Glomerular visceral epithelial cell (primary cell): ENCODE results near the gene AIFM3.
"Not testable (repeated sequence)": the region's sequence is repeated elsewhere in the genome, so short reads cannot be mapped to it uniquely, and the experiment has no call there.

Experiments used
- DNase-seq: peaks from one replicate; pipeline ENCODE4 v3.0.0-alpha.2; 2016; ENCODE audit errors: extremely low spot score

The AIFM3 gene, protein sequence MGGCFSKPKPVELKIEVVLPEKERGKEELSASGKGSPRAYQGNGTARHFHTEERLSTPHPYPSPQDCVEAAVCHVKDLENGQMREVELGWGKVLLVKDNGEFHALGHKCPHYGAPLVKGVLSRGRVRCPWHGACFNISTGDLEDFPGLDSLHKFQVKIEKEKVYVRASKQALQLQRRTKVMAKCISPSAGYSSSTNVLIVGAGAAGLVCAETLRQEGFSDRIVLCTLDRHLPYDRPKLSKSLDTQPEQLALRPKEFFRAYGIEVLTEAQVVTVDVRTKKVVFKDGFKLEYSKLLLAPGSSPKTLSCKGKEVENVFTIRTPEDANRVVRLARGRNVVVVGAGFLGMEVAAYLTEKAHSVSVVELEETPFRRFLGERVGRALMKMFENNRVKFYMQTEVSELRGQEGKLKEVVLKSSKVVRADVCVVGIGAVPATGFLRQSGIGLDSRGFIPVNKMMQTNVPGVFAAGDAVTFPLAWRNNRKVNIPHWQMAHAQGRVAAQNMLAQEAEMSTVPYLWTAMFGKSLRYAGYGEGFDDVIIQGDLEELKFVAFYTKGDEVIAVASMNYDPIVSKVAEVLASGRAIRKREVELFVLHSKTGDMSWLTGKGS

DNA sequence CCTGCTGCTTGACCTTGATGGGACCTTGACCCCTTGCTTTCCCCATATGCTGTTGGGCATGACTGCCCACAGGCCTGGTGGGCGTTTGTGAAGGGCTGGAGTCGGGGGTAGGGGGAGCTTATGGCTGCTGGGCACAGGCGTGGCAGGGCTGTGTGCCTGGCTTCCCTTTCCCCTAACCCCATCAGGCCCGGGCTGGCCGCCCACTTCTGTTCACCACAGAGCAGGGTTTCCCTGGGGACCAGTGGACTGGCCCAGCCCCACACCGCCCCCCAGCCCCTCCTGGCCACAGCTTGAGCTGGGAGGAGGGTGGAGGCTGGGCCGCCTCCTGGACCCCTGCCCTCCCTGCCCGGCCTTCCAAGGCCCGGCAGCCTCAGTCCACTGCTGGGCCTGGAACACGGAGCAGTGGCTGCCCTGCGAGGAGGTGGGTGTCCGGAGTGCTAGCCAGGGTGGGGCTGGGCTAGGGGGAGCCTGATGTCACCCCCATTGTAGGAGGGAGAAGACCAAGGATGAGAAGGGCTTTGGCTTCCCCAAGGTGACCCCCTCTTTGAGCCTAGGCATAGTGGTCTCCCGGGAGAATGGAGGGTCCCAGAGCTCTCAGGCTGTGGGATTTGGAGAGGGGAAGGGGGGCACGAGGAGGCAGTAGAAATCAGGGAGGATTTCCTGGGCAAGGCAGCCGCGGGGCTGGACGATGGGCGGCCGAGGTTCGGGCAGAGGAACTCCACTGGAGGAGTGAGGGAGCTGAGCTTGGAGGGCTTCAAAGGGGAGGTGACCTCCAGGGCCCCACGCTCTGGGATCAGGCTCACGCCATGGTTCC, at the start of gene AIFM3:
TSS of gene AIFM3 (plus strand) at position 373 of the 814 bp plus-strand sequence. CDS start 690 bp downstream, outside the sequence.
- DNase-seq = no peak

DNA sequence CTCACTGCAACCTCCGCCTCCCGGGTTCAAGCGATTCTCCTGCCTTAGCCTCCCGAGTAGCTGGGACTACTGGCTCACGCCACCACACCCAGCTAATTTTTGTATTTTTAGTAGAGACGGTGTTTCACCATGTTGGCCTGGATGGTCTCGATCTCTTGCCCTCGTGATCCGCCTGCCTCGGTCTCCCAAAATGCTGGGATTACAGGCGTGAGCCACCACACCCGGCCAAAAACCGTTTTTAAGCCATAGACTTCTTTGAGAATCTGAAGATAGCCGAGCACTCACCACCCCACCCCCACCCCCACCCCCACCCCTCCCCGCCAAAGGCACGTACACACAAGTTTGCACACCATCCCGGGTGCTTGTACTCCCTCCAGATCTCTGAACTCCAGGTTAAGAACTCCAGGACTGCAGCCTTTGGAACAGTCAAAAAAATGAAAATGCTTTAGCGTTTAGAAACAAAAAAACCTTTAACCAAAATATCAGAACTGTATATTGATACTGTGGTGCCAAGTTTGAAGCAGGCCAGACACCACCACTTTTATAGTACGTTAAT, 48.3 kb upstream of the AIFM3 start:
- DNase-seq = no peak

DNA sequence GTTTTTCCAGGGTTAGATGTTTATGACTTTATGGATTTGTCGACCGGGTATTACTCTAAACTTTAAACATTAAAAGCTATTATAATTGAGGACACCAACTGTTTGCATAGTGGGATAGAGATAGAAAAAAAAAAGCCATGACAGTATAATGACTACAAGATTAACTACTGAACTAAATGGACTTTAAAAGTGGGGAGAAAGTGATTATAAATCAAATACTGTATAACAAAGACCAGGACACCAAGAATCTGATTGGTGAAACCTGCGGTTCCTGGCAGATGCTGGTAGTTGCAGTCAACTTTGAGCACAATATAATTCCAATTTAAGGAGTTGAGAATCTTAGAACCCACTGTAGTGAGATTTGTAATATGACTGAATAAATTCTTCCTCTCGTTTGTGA, 47.3 kb upstream of the AIFM3 start:
- DNase-seq = no peak

DNA sequence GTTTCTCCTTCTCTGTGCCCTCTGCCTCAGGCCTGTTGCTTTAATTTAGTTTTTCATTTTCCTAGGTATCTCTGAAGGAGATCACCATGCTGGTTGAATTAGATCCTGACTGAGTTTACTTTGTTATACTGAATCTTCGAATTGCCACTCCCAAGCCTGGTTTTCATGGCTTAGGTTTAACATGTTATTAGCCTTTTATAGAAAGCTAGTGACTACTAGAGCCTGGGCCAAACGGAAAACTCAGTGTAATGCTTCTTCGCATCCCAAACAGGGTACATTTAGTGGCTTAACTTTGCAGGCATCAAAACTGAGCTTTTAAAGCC, 46.2 kb upstream of the AIFM3 start:
- no peak for DNase-seq

DNA sequence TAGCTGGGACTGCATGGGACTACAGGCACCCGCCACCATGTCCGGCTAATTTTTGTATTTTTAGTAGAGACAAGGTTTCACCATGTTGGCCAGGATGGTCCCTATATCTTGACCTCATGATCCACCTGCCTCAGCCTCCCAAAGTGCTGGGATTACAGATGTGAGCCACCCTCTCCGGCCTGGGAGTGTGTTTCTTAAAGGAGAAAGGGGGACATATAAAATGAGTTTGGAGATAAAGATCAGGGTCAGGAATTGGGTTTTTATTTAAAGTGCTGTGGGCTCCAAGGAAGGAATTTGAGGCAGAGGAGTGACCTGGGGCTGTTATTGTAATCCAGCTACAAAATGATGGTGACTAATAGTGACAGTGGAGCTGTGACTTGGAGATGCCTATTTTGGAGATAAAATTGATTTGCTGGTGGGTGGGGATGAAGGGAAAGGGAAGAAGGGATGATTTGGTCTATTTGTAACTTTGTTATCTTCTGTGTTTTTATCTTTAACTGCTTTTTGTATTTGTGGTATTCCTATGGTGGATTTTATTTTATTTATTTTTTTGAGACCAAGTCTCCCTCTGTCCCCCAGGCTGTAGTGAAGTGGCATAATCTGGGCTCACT, 44.8 kb upstream of the AIFM3 start:
- no peak for DNase-seq

DNA sequence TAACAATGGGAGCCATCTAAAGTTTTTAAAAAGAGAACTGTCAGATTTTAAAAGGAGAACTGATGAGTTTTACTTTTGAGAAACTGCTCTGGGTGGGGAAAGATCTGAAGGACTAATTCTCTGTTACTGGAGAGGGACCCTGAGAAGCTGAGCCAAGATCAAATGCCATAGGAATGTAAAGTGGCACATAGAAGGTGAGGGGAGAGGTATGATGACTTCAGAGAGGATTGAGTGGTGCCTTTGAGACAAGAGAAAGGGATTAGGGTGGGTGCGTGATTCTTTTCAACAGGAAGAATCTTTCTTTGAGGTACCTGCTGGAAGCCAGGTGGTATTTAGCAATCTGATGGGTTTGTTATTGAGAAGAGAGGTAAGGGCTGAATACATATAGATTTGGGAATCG, 40.8 kb upstream of the AIFM3 start:
- DNase-seq = no peak

DNA sequence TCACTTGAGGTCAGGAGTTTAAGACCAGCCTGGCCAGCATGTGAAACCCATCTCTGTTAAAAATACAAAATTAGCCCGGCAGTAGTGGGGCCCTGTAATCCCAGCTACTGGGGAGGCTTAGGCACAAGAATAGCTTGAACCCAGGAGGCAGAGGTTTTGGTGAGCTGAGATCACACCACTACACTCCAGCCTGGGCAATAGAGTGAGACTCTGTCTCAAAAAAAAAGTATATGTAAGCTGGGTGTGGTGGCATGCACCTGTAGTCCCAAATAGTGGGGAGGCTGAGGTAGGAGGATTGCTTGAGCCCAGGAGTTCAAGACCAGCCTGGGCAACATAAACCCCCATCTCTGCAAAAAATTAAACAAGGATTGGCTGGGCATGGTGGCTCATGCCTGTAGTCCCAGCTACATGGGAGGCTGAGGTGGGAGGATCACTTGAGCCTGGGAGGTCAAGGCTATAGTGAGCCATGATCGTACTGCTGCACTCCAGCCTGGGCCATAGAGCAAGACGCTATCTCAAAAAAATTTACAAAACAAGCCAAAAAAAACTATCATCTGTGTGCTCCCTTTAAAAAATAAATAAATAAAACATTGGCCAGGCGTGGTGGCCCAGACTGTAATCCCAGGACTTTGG, 39.0 kb upstream of the AIFM3 start:
- DNase-seq = no peak

DNA sequence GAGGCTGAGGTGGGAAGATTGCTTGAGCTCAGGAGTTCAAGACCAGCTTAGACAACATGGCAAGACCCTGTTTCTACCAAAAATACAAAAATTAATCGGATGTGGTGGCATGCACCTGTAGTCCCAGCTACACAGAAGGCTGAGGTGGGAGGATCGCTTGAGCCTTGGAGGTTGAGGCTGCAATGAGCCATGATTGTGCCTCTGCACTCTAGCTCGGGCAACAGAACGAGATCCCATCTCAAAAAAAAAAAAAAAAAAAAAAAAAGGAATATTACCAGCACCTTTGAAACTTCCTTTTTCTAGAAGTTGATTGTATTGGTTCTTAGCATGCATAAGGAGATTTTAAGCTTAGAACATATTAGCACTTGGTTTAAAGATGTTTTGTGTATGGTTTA, 38.5 kb upstream of the AIFM3 start:
- no peak for DNase-seq

DNA sequence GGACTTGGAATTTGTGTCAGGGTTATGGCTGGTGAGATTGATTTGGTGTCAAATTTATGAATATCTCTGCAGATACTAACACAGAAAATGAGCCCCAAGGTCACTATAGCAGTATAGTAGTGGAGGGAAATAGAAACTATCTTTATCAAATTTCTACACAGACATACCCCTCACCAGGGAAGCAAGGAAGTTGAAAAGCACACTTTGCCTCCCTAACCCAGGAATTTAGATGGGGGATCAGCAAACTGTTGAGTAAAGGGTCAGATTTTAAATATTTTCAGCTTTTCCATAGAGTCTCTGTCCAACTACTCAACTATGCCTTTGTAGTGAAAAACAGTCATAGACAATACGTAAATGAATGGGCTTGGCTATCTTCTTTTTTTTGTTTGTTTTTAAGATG, 37.1 kb upstream of the AIFM3 start:
- DNase-seq = no peak

DNA sequence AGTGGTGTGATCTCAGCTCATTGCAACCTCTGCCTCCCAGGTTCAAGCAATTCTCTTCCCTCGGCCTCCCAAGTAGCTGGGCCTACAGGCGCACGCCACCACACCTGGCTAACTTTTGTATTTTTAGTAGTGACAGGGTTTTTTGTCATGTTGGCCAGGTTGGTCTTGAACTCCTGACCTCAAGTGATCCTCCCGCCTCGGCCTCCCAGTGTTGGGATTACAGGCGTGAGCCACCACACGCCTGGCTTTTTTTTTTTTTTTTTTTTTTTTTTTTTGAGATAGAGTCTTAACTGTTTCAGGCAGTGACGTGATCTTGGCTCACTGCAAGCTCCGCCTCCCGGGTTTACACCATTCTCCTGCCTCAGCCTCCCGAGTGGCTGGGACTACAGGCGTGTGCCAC, 36.6 kb upstream of the AIFM3 start:
- DNase-seq = not testable (repeated sequence)

DNA sequence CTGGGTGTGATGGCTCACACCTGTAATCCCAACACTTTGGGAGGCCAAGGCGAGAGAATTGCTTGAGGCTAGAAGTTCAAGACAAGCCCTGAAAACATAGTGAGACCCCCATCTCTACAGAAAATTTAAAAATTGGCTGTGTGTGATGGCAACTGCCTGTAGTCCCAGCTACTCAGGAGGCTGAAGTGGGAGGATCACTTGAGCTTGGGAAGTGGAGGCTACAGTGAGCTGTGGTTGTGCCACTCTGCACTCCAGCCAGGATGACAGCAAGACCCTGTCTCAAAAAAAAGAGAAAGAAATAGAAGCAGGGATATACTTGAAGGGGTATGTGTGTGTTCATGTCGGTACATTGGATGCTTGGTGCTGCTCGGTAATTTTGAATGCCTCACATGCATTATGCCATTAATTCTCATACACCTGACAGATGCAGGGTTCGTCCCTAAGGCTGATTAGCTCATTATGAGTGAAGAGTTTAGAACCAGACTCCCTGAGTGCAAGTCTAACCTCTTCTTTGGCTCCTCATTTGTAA, 35.9 kb upstream of the AIFM3 start:
- no peak for DNase-seq

DNA sequence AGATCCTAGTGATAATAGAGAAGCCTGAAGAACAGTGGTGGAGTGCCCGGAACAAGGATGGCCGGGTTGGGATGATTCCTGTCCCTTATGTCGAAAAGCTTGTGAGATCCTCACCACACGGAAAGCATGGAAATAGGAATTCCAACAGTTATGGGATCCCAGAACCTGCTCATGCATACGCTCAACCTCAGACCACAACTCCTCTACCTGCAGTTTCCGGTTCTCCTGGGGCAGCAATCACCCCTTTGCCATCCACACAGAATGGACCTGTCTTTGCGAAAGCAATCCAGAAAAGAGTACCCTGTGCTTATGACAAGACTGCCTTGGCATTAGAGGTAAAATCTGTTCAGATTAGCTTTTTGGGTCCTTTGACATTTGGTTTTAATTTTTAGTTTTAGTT, 33.1 kb upstream of the AIFM3 start:
- DNase-seq = no peak

DNA sequence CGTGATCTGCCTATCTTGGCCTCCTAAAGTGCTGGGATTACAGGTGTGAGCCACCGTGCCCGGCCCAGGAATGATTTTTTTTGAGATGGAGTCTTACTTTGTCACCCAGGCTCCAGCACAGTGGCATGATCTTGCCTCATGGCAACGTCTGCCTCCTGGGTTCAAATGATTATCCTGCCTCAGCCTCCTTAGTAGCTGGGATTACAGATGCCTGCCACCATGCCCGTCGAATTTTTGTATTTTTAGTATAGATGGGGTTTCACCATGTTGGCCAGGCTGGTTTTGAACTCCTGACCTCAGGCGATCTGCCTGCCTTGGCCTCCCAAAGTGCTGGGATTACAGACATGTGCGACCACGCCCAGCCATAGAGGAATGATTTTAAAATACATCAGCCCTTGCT, 32.0 kb upstream of the AIFM3 start:
- not testable (repeated sequence) for DNase-seq

DNA sequence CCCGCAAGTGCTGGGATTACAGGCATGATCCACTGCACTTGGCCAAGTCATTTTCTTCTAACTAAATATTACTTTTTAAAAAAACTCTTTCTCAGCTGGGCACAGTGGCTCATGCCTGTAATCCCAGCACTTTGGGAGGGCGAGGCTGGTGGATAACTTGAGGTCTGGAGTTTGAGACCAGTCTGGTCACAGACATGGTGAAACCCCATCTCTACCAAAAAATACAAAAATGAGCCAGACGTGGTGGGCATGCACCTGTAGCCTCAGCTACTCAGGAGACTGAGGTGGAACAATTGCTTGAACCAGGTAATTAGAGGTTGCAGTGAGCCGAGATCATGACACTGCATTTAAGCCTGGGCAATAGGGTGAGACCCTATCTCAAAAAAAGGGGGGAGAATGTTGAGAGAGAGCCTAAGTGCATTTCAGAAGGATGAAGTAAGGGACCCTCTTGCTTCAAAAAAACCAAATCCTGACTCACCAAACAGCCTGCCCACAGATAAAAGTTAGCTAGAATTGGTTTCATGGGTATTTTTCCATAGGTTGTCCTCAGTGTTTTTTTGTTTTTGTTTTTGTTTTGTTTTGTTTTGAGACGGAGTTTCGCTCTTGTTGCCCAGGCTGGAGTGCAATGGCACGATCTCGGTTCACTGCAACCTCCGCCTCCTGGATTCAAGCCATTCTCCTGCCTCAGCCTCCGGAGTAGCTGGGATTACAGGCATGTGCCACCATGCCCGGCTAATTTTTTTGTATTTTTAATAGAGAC, 31.1 kb upstream of the AIFM3 start:
- DNase-seq = not testable (repeated sequence)

DNA sequence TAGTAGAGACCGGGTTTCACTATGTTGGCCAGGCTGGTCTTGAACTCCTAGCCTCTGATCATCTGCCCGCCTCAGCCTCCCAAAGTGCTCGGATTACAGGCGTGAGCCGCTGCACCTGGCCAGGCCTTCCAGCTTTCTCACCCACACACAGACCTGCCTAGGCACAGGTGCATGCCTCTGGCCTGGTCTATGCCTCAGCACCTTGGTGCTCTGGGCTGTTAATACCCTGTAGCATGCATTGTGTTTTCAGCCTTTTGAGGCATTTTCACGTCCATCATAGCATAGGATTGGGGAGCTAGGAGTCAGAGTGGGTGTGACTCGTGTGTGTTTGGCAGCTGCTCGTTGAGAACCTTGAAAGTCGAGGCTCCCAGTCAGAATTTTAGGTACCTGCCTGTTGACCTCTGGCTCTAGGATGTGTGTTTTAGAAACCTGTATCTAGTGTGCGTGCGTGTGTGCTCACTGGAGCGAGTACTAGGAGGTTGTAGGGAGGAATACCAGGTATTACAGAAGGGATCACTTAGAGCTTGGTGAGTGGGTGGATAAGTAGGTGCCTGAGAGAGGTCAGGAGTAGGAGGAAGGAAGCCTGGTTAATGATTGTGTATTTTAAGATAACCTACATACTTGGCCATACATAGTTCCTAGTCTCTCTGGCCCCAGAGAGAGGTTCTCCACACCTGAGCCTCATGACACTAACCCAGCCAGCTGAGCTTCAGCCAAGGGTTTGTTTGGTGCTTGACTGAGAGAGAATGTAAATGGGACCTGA, 29.8 kb upstream of the AIFM3 start:
- DNase-seq = no peak

DNA sequence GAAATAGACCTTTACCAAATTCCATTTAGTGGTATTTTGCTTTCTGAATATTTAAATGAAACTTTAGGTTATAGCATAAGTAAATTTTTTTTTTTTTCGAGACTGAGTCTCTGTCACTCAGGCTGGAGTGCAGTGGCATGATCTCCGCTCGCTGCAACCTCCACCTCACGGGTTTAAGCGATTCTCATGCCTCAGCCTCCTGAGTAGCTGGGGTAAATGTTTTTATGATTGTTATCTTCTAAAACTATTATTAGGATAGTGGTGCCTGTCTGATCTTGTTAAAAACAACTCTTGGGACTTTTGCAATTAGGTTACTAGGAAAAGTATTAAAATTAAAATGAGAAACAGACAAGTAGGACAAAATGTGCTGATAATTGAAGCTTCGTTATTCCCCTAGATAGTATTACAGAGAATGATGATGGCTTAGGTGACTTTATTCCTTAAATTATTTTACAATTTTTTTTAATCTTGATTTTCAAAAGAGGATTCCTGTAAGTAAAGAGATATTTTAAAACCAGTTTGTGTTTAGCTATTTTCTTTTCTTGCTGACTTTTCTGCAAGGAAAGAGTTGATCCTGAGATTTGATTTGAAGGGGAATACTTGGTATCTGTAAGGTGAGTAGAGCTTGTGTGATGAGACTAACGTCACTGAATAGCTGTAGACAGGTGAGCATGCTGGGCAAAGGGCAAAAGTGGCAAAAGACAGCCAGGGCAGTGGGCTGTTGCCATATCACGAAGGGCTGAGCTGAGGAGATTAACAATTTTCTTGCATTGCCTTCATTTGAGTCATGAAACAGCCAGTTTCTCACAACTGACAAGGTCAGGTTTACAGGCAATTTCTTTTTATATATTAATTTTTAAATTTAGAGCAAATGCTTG, 29.0 kb upstream of the AIFM3 start:
- no peak for DNase-seq

DNA sequence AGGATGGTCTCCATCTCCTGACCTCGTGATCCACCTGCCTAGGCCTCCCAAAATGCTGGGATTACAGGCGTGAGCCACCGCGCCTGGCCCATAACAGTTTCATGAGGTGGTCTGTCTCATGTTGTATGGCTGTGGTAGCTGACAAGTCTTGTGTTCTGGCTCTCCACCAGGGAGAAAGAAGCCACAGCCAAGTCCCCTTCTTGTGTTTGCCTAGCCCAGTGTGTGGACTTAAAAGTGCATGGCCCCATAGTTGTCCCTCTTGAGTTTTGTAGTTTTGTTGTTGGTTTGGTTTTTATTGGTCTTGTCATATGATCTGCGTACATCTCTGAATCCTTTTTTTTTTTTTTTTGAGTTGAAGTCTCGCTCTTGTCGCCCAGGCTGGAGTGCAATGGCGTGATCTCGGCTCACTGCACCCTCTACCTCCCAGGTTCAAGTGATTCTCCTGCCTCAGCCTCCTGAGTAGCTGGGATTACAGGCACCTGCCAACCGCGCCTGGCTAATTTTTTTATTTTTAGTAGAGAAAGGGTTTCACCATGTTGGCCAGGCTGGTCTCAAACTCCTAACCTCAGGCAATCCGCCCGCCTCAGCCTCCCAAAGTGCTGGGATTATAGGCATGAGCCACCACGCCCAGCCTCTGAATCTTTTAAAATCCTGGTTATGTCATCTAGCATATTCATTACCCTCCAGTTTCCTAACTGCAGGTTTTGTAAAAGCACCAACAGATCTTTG, 27.4 kb upstream of the AIFM3 start:
- not testable (repeated sequence) for DNase-seq

DNA sequence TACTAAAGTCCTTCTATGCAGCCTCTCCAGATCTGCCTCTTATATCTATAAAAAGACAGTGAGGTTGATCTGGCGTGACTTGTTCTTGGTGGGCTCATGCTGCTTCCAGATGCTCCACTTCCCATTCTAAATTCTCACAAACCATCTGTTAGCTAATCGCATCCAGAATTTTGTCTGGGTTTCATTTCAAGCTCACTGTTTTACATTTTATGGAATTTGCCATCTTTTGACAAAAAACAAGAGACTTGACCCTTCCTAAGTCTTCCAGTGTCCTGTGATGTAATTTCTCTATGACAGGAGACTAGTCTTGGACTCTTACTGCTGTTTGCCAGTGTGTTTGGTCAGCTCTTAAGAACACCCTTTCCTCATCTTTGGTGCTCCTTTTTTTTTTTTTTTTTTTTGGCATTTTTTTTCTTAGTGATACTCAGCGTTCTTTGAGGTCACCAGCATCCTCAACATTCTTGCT, 26.8 kb upstream of the AIFM3 start:
- no peak for DNase-seq
